AG09309 (cell line): ENCODE results near the gene INPP5F.

Source experiments
- DNase-seq: peaks from one replicate; pipeline ENCODE4 v3.0.0-alpha.2; 2010; ENCODE audit warnings: low read depth
- H3K4me3 ChIP-seq: 2 replicates; pipeline ENCODE4 v1.5.1; 2011; ENCODE audit warnings: mild to moderate bottlenecking, low read depth, low read length, moderate library complexity; ENCODE audit not compliant: control insufficient read depth
- CTCF ChIP-seq: IDR thresholded peaks from 2 replicates; pipeline ENCODE4 v1.5.1; 2011; ENCODE audit warnings: mild to moderate bottlenecking, low read depth, low read length, inconsistent platforms; ENCODE audit not compliant: insufficient read depth, control insufficient read depth; ENCODE audit errors: missing control alignments

The INPP5F gene

GRCh38 chr10:119735451-119735850 lies 9.6 kb downstream of the INPP5F start:
- TF ChIP-seq CTCF = no peak
- H3K4me3 ChIP-seq = no peak overlapping the region
- DNase-seq = no peak

GRCh38 chr10:119736220-119736619 lies 10.4 kb downstream of the INPP5F start:
- no peak overlapping the region for H3K4me3 ChIP-seq
- no peak for DNase-seq
- TF ChIP-seq CTCF = no peak

- TF ChIP-seq CTCF = no peak
- no peak overlapping the region for H3K4me3 ChIP-seq
- no peak for DNase-seq
These were observed 11.3 kb downstream of the INPP5F start for GRCh38 chr10:119737039-119737663.

GRCh38 chr10:119737823-119738222 lies 12.0 kb downstream of the INPP5F start:
- DNase-seq = peak; percentile 40
- no peak overlapping the region for H3K4me3 ChIP-seq
- no peak for TF ChIP-seq CTCF

GRCh38 chr10:119738962-119739361 lies 13.1 kb downstream of the INPP5F start:
- no peak for DNase-seq
- no peak overlapping the region for H3K4me3 ChIP-seq
- no peak for TF ChIP-seq CTCF

GRCh38 chr10:119740096-119740495 lies 14.2 kb downstream of the INPP5F start:
- DNase-seq = no peak
- no peak overlapping the region for H3K4me3 ChIP-seq
- no peak for TF ChIP-seq CTCF
